Aortic smooth muscle cell (primary cell): ENCODE measurements around the gene SYNRG. TPM values are rescaled to one million over a fixed set of nuclear protein-coding genes. Genes with fewer than 3 reads are reported as not detected.

Source experiments
- total RNA-seq: library from RNA; depleted of rRNA; stranded (reverse); fragments of >200 nt; gene quantifications from 2 replicates; pipeline ENCODE4 v1.2.3, GENCODE V29; 2014

The SYNRG gene
- total RNA-seq, result 9.1 and 12.6 TPM in 2 replicates

GRCh38 chr17:37609170-37610040 lies at the start of gene SYNRG:
TSS of gene SYNRG (minus strand) at chr17:37609418. CDS start at chr17:37609355, 63 bp downstream.

GRCh38 chr17:37643118-37643766 lies 34.0 kb upstream of the SYNRG start, which contains the start of gene DDX52:
TSS of gene DDX52 (minus strand) at chr17:37643446. CDS start at chr17:37643420, 26 bp downstream.

GRCh38 chr17:37489197-37490001 lies 119.8 kb downstream of the SYNRG start, which contains the start of gene DUSP14:
TSS of gene DUSP14 (plus strand) at chr17:37489891. CDS start at chr17:37512273, 22,382 bp downstream.

Other genes with a start within 250 kb of the SYNRG start
- gene C17orf78, start 233.4 kb downstream of the SYNRG start, total RNA-seq, result not detected in 2 replicates
- 49.8 and 55.5 TPM in 2 replicates for gene ACACA, start 202.6 kb downstream of the SYNRG start, total RNA-seq
- gene TADA2A, start 202.5 kb downstream of the SYNRG start, total RNA-seq, result 19.2 and 21.3 TPM in 2 replicates
- 49.9 and 51.3 TPM in 2 replicates for gene DUSP14, start 119.5 kb downstream of the SYNRG start, total RNA-seq
- 13.3 and 15.0 TPM in 2 replicates for gene DDX52, start 34.0 kb upstream of the SYNRG start, total RNA-seq
- gene HNF1B, start 135.6 kb upstream of the SYNRG start, total RNA-seq, result not detected in 2 replicates